HG03025 (cell line): ENCODE data around the gene CRYGC.
A peak's percentile ranks its signal among the peaks of the same experiment; 100 is the strongest.

Experiments
- ATAC-seq: cut with Tn5 transposase; IDR thresholded peaks from one replicate; pipeline ENCODE4 v1.9.1; 2021; ENCODE audit warnings: mild to moderate bottlenecking, moderate library complexity; ENCODE audit not compliant: unreplicated experiment, low FRiP score

Gene CRYGC, protein sequence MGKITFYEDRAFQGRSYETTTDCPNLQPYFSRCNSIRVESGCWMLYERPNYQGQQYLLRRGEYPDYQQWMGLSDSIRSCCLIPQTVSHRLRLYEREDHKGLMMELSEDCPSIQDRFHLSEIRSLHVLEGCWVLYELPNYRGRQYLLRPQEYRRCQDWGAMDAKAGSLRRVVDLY

DNA sequence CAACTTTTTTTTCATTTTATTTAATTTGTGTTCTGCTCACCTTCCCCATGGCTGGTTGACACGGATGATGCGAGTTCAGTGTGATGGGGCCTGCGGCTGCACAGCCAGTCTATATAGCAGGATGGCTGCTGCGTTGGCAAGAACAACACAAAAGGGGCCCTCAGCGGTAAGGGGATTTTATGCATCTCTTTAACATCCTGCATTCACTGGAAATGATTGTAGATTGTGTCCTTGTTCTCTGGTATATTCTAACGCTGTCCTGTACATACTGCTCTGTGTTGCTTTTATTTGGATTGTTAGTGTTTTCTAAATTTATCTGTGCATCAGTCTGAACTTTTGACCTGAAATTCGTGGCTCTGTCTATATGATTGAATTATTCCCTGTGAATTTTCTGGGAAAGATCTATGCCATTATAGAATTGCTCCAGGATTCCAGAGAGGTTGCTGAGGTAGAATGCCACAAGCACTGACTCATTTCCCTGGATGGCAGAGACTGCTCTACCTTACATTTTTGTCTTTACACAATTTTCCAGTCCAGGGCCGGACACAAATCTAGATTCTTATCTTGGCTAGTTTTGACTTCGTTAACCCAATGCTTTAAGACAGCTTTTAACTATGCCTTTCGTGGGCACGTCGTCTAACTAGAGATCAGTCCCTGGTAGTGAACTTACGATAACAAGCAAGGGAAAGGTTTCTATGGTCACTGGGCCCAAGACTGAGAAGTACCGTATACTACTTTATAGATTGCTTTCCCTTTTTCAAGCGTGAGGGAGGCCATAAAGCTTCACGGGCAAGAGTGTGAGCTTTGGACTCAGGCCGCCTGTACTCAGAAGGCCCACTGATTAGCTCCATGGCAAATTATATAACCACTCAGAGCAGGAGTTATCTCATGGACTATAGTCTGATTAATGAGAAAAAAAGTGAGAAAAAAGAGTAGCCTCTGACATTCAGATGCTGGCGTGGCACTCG is at the start of gene CRYGC:
CRYGC (minus strand) TSS at position 85 of the 968 bp plus-strand sequence; CDS start at position 49, 36 bp downstream.
- ATAC-seq: no peak

DNA sequence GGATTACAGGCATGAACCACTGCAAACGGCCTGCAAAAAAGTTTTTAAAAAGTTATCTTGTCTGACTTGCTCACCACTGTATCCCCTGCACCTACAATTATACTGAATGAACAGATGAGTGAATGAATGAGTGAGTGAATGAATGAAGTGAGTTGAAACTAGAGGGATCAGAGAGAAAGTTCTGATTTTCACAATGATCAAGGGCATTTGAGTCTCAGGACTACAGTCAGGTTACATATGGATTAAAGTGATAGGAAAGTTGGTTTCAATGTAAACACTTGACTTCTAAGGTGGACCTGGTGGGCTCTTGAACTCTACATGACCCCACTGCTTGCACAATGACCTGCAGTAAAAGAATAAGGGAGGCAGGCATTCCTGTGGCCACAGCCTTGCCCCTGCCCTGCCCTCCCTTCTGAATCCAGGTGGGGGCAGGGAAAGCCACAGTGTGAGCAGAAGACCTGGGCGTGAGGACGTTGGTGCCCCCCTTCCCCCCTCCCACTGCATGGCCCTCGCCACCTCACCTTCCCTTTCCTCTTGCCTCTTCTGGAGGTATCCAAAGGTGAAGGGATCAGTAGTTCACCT is 49.5 kb upstream of the CRYGC start:
- no peak for ATAC-seq

DNA sequence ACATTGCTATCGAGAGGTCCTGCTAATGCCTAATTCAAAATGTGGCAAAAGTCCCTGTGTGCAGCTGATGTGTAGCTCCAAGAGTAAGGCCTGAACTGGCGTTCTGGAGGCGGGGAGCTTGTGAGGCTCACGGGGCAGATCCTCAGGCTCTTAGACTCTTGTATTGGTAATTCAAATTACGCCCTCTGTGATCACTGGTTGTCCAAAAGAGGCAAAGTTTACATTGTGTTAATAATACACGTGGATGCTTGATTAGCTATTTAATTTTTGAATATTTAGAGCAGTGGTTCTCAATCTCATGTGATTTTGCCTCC is 46.2 kb upstream of the CRYGC start:
- no peak for ATAC-seq

DNA sequence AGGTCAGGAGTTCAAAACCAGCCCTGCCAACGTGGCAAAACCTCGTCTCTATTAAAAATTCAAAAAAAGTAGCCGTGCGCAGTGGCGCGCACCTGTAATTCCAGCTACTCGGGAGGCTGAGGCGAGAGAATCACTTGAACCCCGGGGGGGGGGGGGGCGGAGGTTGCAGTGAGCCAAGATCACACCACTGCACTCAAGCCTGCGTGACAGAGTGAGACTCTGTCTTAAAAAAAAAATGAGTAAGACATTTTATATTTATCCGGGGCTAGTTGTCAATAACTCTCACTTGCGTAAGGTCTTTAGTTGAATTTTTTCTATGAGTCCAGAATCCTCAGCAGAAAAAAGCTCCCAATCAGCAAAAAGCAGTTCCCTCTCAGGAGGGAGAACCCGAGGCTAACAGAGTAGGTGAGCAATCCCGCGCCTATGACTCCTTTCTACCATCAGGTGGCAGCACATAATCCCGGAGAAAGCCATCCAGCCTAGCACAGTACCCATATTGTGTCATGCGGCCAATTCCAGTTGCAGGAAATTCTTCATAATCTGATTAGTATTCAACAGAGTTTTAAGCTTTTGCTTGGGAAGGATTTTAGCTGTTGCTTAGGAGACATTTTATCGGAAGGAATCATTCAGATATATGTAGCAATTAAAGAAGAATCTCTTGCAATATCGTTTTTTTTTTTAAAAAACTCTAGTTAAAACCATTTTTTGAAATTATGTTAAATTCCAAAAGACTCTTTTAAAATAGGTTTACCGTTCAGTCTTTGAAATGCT is 45.6 kb upstream of the CRYGC start:
- peak; percentile 97 for ATAC-seq

DNA sequence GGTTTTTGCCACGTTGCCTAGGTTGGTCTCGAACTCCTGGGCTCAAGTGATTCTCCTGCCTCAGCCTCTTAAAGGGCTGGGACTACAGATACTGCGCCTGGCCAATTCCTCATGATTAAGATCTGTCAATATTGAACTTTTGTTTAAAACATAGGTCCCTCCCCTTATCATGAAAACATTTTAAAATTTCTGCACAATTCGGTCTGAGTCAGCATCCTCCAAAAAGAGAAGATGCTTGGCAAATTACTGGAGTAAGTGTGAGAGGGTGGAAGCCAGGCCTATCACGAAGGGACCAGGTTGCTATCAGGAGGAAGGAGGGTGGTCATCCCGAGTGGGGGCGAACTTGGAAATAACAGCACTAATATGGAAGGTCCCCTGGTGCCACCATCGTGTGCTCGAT is 44.5 kb upstream of the CRYGC start:
- ATAC-seq: no peak

DNA sequence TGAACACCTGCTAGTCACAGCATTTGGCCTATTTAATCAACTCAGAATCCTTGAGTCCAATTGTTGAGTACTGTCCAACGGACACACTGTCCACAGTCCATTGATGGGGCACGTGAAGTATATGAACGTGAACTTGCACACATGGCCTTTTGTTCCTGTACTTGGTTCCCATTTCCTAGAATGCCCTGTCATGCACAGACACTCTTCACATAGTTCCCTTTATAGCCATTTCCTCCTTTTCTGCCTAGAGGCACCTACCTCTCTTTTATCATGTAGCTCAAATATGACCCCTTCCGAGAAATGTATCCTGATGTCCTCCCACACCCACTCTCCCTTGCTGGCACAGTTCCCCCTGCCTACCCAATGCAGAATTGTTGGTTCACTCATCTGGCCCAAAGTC is 42.5 kb upstream of the CRYGC start:
- ATAC-seq: no peak

DNA sequence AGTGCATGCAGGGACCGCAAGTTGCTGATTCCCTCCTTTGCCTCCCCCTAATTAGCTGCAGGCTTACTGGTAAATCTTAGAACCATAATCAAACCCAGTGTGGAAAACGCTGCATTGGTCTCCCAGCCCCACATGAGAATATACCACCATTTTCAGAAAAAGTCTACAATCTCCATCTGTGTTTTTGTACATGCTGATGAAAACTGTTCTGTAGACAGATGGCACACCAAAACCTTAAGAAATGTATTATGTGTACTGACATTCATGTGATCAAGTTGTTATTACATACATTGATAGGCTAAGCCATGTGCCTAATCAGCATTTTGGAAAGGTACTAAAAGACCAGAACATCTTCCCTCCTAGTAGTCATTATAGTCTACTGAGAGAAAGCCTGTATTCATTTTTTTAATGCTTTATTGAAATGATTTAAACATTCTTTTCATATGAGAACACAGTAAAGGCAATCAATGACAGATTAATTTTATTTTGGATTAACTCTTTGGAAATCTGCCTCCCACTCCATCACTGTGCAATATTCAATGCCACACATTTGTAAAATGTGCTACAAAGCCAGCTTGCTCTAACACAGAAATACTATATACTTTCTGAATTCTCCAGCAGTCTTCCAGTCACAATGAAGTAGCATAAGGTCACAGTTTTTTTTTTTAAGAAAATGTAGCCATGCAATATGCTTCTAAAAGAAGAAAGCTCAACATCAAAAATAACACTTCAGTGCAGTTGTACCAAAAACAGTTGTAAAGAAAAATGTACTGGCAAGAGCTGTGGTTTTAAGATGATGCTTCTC is 35.5 kb upstream of the CRYGC start:
- ATAC-seq: no peak

DNA sequence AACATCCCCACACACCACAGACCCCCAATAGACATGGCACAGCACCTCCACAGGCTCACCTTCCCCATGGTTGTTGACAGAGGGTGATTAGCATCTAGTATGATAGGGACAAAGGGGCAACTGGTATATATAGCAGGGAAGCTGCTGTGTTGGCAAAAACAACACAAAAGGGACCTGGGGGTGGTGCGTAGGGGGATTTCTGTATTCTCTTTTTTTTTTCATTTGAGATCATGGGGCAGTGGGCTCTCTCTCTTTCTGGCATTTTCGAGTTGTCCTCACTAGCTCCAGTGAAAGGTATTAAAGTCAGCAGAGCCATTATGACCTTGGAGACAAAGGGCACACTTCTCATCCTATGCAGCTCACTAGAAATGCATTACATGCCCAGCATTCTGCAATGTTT is 33.9 kb upstream of the CRYGC start, which contains the start of gene CRYGA:
CRYGA (minus strand) TSS at position 101 of the 400 bp plus-strand sequence; CDS start at position 68, 33 bp downstream.
- no peak for ATAC-seq

DNA sequence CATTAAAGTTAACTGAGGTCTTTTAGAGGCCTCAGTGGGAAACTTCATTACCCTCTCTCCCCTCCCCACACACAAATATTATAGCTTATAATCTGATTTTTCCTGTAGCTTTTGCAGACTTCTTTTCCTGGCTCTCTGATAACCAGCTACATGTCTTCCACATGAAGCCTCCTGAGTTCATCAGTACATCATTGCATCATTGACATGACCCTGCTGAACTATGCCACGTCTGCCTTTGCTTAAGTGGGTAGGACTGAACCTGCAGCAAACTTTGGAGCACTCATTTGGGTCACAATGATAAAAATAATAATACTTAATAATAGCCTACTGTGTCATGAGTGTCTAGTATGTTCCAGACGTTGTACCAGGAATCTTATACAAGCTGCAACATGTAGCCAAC is 26.8 kb upstream of the CRYGC start:
- ATAC-seq: no peak

DNA sequence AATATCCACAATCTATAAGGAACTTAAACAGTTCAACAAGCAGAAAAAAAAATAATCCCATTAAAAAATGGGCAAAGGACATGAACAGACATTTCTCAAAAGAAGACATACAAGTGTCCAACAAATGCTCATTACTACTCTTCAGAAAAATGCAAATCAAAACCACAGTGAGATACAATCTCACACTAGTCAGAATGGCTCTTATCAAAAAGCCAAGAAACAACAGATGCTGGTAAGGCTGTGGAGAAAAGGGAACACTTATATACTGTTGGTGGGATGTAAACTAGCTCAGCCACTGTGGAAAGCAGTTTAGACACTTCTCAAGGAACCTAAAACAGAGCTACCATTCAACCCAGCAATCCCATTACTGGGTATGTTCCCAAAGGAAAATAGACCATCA is 23.5 kb upstream of the CRYGC start:
- ATAC-seq: no peak

DNA sequence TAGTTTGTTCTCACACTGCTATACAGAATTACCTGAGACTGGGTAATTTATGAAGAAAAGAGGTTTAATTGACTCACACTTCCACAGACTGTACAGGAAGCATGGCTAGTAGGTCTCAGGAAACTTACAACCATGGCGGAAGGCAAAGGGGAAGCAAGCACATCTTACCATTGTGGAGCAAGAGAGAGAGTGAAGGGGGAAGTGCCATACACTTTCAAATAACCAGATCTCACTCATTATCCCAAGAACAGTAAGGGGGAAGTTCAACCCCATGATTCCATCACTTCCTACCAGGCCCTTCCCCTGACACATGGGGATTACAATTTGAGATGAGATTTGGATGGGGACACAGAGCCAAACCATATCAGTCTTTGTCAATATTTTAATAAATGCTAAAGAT is 21.3 kb upstream of the CRYGC start:
- ATAC-seq: no peak

DNA sequence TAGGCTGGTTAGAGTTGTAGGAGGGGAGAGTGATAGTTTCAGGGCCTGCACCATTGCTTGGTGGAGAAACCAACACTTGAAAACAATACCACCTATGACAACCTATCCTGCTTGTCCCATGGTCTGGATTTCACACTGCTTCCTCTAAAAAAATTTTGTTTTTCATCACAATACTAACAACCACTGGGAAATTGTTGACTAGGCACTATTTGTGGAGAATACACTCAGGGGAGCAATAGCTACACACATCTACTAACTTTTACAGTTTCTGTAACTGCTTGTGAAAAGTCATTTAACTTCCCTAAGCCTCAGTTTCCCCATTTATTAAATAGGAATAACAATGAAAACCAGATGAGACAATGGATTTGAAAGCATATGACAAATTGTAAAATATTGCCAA is 20.5 kb upstream of the CRYGC start:
- ATAC-seq: no peak

DNA sequence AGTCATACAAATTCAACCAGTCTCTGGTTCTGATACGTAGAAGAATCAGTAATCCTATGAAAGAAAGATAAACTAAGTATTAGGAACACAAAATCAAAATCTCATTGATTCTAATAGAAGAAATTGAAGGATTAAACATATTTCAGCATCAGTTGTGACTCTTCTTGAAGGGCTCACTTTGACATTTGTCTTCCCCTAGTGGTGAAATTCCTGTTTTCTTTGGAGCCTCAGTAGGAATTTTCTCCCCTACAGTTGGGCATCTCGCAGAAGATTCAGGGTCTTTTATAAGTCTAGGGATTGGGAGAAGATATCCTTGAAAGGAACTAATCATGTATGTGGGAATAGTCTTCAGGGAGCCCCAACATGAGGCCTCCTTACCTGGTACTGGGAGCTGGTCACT is 19.2 kb upstream of the CRYGC start:
- ATAC-seq: no peak

DNA sequence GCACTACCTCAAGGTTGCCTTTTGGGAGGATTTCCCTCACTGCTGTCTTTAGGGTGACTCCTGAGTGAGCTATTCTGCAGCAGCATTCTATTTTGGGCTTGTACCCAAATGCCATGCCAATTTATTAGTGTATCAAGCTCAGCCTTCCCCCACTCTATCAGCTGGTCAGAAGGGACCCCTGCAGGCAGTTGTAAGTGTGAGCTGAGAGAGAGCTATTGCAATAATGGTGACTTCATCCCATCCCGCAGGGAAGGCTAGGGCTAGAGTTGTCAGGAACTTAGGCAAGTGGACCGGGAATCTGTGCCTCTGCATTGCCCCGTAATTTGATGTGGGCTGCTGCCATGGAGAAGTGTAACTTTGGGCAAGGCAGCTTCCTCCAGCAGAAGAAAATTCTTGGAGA is 18.1 kb upstream of the CRYGC start:
- ATAC-seq: no peak

DNA sequence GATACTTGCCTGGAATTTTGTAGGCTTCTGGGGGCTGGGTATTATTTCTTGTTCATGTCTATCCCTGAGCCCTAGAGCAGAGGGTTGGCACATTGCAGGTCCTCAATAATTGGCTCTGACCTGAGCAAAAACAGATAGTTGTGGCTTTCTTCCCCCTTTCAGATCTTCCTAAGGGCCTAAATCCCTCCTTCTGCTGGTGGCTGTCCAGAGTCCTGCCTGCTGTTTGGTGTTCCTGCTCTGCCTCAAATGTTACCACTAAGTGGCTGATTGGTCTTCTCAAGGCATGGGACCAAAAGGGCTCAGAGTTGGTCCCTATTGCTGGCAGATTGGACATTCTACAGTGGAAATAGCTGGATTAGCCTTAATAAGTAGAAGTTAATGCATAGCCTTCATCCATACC is 17.4 kb upstream of the CRYGC start:
- no peak for ATAC-seq

DNA sequence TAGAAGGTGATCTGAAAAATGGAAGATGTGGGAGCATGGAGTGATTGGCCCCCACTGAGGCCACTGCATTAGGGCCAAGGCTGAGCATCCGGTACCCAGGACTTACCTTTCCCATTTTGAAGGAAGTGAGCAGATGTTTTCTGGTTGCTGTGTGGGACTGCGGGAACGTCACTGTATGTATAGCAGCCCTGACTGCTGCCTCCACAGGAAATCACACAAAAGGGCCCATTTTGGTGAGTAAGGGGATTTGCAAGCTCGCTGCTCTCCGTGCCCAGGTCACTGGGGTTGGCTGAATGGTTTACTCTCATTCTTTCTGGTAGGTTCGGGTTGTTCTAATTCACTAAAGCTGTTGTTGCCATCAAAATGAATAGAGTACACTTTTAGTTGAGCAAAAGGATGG is 16.4 kb upstream of the CRYGC start, which contains the start of gene CRYGB:
CRYGB (minus strand) TSS at position 153 of the 400 bp plus-strand sequence; CDS start at position 115, 38 bp downstream.
- ATAC-seq: no peak

DNA sequence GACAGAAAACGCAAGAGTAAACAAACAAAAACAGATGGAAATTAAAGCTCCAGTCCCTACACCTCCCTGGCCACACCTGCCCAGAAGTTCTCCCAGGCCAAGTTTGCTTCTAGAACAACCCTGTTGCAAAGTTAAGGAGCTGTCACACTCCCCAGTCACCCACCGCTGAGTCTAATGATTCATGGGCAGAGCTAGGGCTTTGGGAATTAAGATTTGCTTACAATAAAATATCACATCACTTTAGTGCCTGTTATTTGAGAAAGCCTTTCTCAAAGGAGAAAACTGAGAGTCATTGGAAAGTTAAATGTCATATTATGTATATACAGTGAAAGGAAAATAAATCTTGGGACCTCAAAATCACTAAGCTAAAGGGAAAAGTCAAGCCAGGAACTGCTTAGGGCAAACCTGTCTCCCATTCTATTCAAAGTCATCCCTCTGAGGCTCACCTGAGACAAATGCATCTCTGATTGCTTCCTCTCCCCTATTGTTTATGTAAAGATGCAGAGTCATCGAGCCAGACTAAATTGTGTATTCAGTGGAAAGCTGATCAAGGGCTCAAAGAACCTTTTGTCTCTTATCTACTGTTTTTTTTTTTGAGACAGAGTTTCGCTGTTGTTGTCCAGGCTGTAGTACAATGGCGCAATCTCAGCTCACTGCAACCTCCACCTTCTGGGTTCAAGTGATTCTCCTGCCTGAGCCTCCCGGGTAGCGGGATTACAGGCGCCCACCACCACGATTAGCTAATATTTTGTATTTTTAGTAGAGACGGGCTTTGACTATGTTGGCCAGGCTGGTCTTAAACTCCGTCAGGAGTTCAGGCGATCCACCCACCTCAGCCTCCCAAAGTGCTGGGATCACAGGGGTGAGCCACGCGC is 13.5 kb upstream of the CRYGC start:
- ATAC-seq: no peak

DNA sequence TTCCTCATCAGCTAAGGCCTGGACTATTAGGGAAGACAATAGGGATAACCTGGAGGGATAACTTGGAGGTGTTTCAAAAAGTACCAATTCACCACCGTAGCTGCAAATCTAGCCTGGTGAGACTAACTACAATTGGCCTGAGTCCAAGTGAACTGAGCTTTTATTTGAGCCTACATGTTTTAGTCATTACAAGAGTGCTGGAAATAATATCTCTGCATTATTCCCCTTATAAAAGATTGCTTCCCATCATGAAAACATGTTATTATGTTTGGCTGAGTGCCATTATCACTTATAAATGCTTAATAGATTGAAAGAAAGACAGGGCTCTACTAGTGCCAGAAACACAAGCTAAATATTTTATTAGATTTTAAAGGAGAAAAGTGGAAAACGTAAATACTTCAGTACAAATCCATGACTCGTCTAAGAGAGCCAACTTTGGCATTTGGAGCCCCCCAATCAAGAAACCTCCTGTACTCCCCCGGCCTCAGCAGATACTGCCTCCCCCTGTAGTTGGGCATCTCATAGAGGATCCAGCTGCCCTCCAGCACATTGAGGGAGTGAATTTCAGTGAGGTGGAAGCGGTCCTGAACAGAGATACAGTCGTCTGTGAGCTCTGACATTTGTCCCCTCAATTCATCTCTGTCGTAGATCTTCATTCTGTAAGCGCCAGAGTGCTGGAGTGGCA is 12.8 kb upstream of the CRYGC start:
- no peak for ATAC-seq
